HepG2 (cell line): ENCODE data around the gene NKD2. TPM values are rescaled to one million over a fixed set of nuclear protein-coding genes. Genes with fewer than 3 reads are reported as not detected.

Source experiments
- ATAC-seq: fragments of 200-7000 bp; cut with Tn5 transposase; 3 replicates; pipeline ENCODE4 v1.9.1; 2020; ENCODE audit warnings: mild to moderate bottlenecking, moderate library complexity
- BruUV-seq: library from RNA; stranded (reverse); fragments of 400-500 nt; replicated peaks from 2 replicates; lab custom pipeline; 2021; lab: Mats Ljungman, UMichigan
- CTCF ChIA-PET: fragments of 300-600 bp; formaldehyde crosslinking; extraction: SDS; loops from one replicate; lab custom pipeline; 2021; ENCODE audit warnings: low total read pairs, inconsistent platforms, low intra/inter-chr PET ratio; lab: Yijun Ruan, JAX
- POLR2A ChIA-PET: fragments of 350-600 bp; sonication (Branson Sonifier 250); formaldehyde crosslinking; loops from one replicate; lab custom pipeline; 2020; ENCODE audit warnings: antibody characterized with exemption, inconsistent platforms; lab: Yijun Ruan, JAX
- DNase-seq: peaks from one replicate; pipeline ENCODE4 v3.0.0-alpha.2; 2015; ENCODE audit warnings: low spot score
- FAIRE-seq: peaks from 3 replicates; lab custom pipeline; 2011; peaks lifted over from hg19 to GRCh38; lab: Jason Lieb, UNC
- H2AFZ ChIP-seq: one replicate; pipeline ENCODE4 v1.6.1; 2011; ENCODE audit warnings: low read length, inconsistent platforms
- H3K27ac ChIP-seq: fragments of 300-600 bp; 3 replicates; pipeline ENCODE4 v1.8.0; 2011; ENCODE audit warnings: mixed run types, mild to moderate bottlenecking, mixed read lengths, low read length, inconsistent platforms; ENCODE audit not compliant: insufficient read depth; ENCODE audit errors: extremely low read length
- H3K27me3 ChIP-seq, 2 experiments: fragments of 200-600 bp in 1 of 2; 2 replicates in 1 of 2; 3 replicates in 1 of 2; pipeline versions ENCODE4 v1.6.0 to v1.8.0; 2011; ENCODE audit warnings: low read length in 2 of 2, mild to moderate bottlenecking in 2 of 2, moderate library complexity in 2 of 2, inconsistent platforms in 1 of 2; ENCODE audit not compliant: insufficient read depth in 2 of 2, control insufficient read depth in 1 of 2
- H3K36me3 ChIP-seq, 2 experiments: fragments of 200-600 bp in 1 of 2; replicated peaks in 1 of 2; 2 replicates in 1 of 2; 3 replicates in 1 of 2; pipeline versions ENCODE4 v1.5.1 to v1.8.0; 2011; ENCODE audit warnings: low read length in 2 of 2, inconsistent platforms in 1 of 2; ENCODE audit not compliant: insufficient read depth in 2 of 2, control insufficient read depth in 1 of 2
- H3K4me1 ChIP-seq: 2 replicates; pipeline ENCODE4 v1.5.1; 2012; ENCODE audit warnings: low read length, inconsistent platforms; ENCODE audit not compliant: insufficient read depth
- H3K4me2 ChIP-seq: 2 replicates; pipeline ENCODE4 v1.6.0; 2011; ENCODE audit warnings: low read depth, low read length, inconsistent platforms
- H3K4me3 ChIP-seq, 3 experiments: fragments of 200-600 bp in 1 of 3; sonication (generic), shearing (Covaris generic) in 1 of 3; replicated peaks in 1 of 3; 2 replicates each; pipeline ENCODE4 v1.5.1; 2011 to 2016; ENCODE audit warnings: low read length in 3 of 3, inconsistent platforms in 2 of 3, low read depth in 2 of 3, mild to moderate bottlenecking in 2 of 3, control low read depth in 1 of 3, mixed read lengths in 1 of 3; ENCODE audit not compliant: insufficient read depth in 1 of 3
- H3K79me2 ChIP-seq: one replicate; pipeline ENCODE4 v1.6.1; 2011; ENCODE audit warnings: low read length, inconsistent platforms; ENCODE audit not compliant: insufficient read depth
- H3K9ac ChIP-seq: 2 replicates; pipeline ENCODE4 v1.6.0; 2011; ENCODE audit warnings: mild to moderate bottlenecking, low read depth, low read length, inconsistent platforms; ENCODE audit not compliant: insufficient read depth
- H3K9me3 ChIP-seq: 2 replicates; pipeline ENCODE4 v1.5.1; 2012; ENCODE audit warnings: mild to moderate bottlenecking, low read length
- H4K20me1 ChIP-seq: 2 replicates; pipeline ENCODE4 v1.6.0; 2011; ENCODE audit warnings: inconsistent platforms, mild to moderate bottlenecking, low read length, moderate library complexity; ENCODE audit not compliant: insufficient read depth
- AGO2 ChIP-seq: fragments of 200-400 bp; formaldehyde crosslinking; optimal IDR thresholded peaks from 2 replicates; pipeline ENCODE3; 2017; ENCODE audit warnings: mild to moderate bottlenecking, low read depth, low read length, moderate library complexity
- BATF2 ChIP-seq: sonication (generic); formaldehyde crosslinking; IDR thresholded peaks from 2 replicates; pipeline ENCODE4 v1.8.0; 2022; ENCODE audit warnings: mild to moderate bottlenecking, missing genetic modification reagents, moderate library complexity
- CEBPG ChIP-seq: IDR thresholded peaks from 2 replicates; pipeline ENCODE4 v1.6.1; 2016
- GMEB1 ChIP-seq: sonication (generic); formaldehyde crosslinking; IDR thresholded peaks from 2 replicates; pipeline ENCODE4 v1.5.1; 2020; ENCODE audit warnings: missing genetic modification reagents, mild to moderate bottlenecking, borderline replicate concordance
- NCOA5 ChIP-seq: sonication (generic); formaldehyde crosslinking; IDR thresholded peaks from 2 replicates; pipeline ENCODE4 v1.4.0; 2020; ENCODE audit warnings: missing genetic modification reagents
- PRMT3 ChIP-seq: sonication (generic); formaldehyde crosslinking; IDR thresholded peaks from 2 replicates; pipeline ENCODE4 v1.8.1; 2022; ENCODE audit warnings: low read depth, mild to moderate bottlenecking, moderate library complexity, missing genetic modification reagents, borderline replicate concordance
- SMARCC2 ChIP-seq: fragments of 450-650 bp; IDR thresholded peaks from 2 replicates; pipeline ENCODE4 v1.6.1; 2017; ENCODE audit warnings: antibody characterized with exemption, mild to moderate bottlenecking
- TCF12 ChIP-seq, 2 experiments: fragments of 450-650 bp in 1 of 2; sonication (generic) in 1 of 2; formaldehyde crosslinking in 1 of 2; IDR thresholded peaks; 2 replicates each; pipeline versions ENCODE4 v1.6.1 to v1.8.0; 2017 to 2022; ENCODE audit warnings: antibody characterized with exemption in 1 of 2, mild to moderate bottlenecking in 1 of 2, missing genetic modification reagents in 1 of 2, moderate library complexity in 1 of 2
- THRA ChIP-seq: sonication (generic); formaldehyde crosslinking; IDR thresholded peaks from 2 replicates; pipeline ENCODE4 v1.4.0; 2020; ENCODE audit warnings: missing genetic modification reagents, borderline replicate concordance
- TIGD3 ChIP-seq: sonication (generic); formaldehyde crosslinking; IDR thresholded peaks from 2 replicates; pipeline ENCODE4 v1.5.1; 2020; ENCODE audit warnings: mild to moderate bottlenecking, missing genetic modification reagents, borderline replicate concordance
- ZNF20 ChIP-seq: sonication (generic); formaldehyde crosslinking; IDR thresholded peaks from 2 replicates; pipeline ENCODE4 v1.4.0; 2020; ENCODE audit warnings: mild to moderate bottlenecking, moderate library complexity, missing genetic modification reagents
- ZNF572 ChIP-seq: sonication (generic); formaldehyde crosslinking; IDR thresholded peaks from 2 replicates; pipeline ENCODE4 v1.5.1; 2020; ENCODE audit warnings: mild to moderate bottlenecking, missing genetic modification reagents
- WGBS: methylation state at CpG from one replicate; pipeline ENCODE4 v1.1.6; 2017; ENCODE audit warnings: low lambda C conversion rate; 5-methylcytosine and 5-hydroxymethylcytosine counted together
- in situ Hi-C: cut with HindIII; loops from 2 replicates; pipeline ENCODE4 v1.10.0; 2017; ENCODE audit warnings: low pct_unique_long_range_greater_than_20kb; ENCODE audit not compliant: extremely low pct_ligation_motif_present
- intact Hi-C: fragments of 100-400 bp; cut with micrococcal nuclease; formaldehyde crosslinking; loops from one replicate; pipeline ENCODE4 v1.10.0; 2022; ENCODE audit not compliant: unreplicated experiment
- polyA plus RNA-seq, 8 experiments: library from polyadenylated mRNA; depleted of rRNA in 3 of 8; stranded (reverse) in 7 of 8; unstranded in 1 of 8; fragments of >200 nt; fragmentation: Illumina TruSeq in 4 of 8; extraction: Trizol in 4 of 8; gene quantifications; 2 replicates each; pipeline versions ENCODE4 v1.2.1 to v1.2.3, GENCODE V29; 2011 to 2016; ENCODE audit warnings: low read depth in 4 of 8, missing spikeins in 1 of 8, mixed read lengths in 1 of 8; ENCODE audit not compliant: insufficient read depth in 1 of 8
- total RNA-seq, 5 experiments: library from RNA; depleted of rRNA; stranded (reverse); fragments of >200 nt; fragmentation: Illumina TruSeq; extraction: Trizol; gene quantifications; 2 replicates each; pipeline ENCODE4 v1.2.3, GENCODE V29; 2016; ENCODE audit warnings: low read depth in 1 of 5
- TF ChIP-seq, protein P1 (sequence below), 2 experiments: sonication (generic) in 1 of 2; formaldehyde crosslinking in 1 of 2; IDR thresholded peaks; 2 replicates each; pipeline versions ENCODE4 v1.4.0 to v1.6.1; 2016 to 2020; ENCODE audit warnings: borderline replicate concordance in 1 of 2, low read depth in 1 of 2, mild to moderate bottlenecking in 1 of 2, missing genetic modification reagents in 1 of 2

NKD2 gene
- total and polyA plus RNA-seq, 2 of the 13 experiments (the other 11 are each of a cell fraction or from before 2014, with no cell fraction given), result 0.53 to 0.82 TPM

DNA sequence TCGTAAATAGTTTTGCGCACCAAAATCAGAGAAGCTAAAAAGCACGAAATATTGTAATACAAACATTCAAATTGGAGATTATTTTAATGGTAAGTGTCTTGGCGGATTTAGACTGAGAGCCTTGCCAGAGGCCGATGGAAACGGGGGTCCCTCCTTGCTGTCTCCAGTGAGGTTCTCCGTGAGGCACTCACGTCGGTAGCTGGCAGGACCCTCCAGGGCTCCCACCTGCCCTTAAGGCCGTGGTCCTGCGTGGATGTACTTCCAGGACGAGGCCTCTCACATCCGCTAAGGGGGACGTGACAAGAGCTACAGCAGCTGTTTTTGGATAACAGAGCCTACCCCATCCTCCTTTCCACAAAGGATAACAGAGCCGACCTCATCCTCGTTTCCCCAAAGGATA, 7.9 kb downstream of the NKD2 start (continued):
- TF ChIP-seq THRA, result no peak

GRCh38 chr5:1017056-1017455, 8.5 kb downstream of the NKD2 start:
- in situ Hi-C loops (no loop called here), intact Hi-C loops (no loop called here)
- Histone ChIP-seq H3K27ac (no peak overlapping the region), H3K9ac (no peak overlapping the region), H3K79me2 (no peaks in the 10 kb centered on the region), H3K4me2 (no peak overlapping the region), H3K27me3 (peaks cover 2 to 4% of the 10 kb centered on the region in 2 experiments; a peak in 2 of 5 replicates), H4K20me1 (no peaks in the 10 kb centered on the region), H3K4me1 (no peaks in the 10 kb centered on the region), H3K4me3 (no peak overlapping the region), H3K36me3 (no peaks in the 10 kb centered on the region), H2AFZ (no peak overlapping the region), H3K9me3 (no peaks in the 10 kb centered on the region)
- 66% methylated on average over 7 of the region's 12 CpGs for WGBS
- BruUV-seq, result no TSS peak
- ATAC-seq (no peak; the same call in 2 of the 3 replicates), DNase-seq (no peak), FAIRE-seq (no peak)
- ChIA-PET CTCF (no interaction called here), POLR2A (no interaction called here)
- TF ChIP-seq TIGD3 (no peak), NCOA5 (CRISPR knock-in tag) (no peak), ZNF572 (CRISPR knock-in tag) (no peak), TCF12 (IDR thresholded peaks at IDR 0.05) (no peak), TCF12 (CRISPR knock-in tag; IDR thresholded peaks at IDR 0.05) (no peak), ZNF20 (no peak), CEBPG (no peak), BATF2 (CRISPR knock-in tag) (no peak), PRMT3 (CRISPR knock-in tag) (no peak), SMARCC2 (no peak), GMEB1 (no peak), AGO2 (no peak)
- TF ChIP-seq, protein P1, sequence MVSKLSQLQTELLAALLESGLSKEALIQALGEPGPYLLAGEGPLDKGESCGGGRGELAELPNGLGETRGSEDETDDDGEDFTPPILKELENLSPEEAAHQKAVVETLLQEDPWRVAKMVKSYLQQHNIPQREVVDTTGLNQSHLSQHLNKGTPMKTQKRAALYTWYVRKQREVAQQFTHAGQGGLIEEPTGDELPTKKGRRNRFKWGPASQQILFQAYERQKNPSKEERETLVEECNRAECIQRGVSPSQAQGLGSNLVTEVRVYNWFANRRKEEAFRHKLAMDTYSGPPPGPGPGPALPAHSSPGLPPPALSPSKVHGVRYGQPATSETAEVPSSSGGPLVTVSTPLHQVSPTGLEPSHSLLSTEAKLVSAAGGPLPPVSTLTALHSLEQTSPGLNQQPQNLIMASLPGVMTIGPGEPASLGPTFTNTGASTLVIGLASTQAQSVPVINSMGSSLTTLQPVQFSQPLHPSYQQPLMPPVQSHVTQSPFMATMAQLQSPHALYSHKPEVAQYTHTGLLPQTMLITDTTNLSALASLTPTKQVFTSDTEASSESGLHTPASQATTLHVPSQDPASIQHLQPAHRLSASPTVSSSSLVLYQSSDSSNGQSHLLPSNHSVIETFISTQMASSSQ (IDR thresholded peaks at IDR 0.05; ENCODE audit: low read depth), result no peak
- TF ChIP-seq, protein P1 (CRISPR knock-in tag; IDR thresholded peaks at IDR 0.05; ENCODE audit: borderline replicate concordance), result no peak
